ENCODE results near the gene BCKDK.
"Not testable (repeated sequence)": the region's sequence is repeated elsewhere in the genome, so short reads cannot be mapped to it uniquely, and the experiment has no call there.

Gene BCKDK

DNA sequence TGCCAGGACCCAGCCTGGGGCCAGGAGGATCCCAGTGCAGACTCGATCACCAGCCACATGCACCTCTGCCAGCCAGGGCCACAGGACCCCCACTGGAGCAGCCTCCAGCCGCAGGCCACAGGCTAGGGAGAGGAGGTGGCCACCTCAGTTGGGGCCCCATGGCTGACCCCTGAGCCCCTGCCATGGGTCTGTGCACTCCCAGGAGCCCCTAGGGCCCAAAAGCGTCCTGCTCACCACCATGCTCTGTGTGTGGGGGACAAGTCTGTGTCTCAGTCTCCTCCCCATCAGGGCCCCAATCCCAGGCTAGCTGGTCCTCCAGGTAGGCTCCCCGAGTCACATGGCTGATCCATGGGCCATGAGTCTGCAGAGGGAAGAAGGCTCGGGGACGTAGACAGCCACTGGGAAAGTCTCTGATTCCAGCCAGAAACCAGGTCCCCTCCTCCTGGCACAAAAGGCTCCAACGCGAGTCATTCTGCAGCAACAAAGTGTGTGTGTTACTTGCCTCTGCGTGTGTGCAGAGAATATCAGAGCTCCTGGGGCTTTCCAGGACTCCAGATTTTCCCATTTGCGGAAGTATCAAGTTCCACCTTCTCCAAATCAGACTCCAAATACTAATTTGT lies 33.4 kb downstream of the BCKDK start:
- DNase-seq (ENCODE audit: low spot score) = peak; percentile 67

DNA sequence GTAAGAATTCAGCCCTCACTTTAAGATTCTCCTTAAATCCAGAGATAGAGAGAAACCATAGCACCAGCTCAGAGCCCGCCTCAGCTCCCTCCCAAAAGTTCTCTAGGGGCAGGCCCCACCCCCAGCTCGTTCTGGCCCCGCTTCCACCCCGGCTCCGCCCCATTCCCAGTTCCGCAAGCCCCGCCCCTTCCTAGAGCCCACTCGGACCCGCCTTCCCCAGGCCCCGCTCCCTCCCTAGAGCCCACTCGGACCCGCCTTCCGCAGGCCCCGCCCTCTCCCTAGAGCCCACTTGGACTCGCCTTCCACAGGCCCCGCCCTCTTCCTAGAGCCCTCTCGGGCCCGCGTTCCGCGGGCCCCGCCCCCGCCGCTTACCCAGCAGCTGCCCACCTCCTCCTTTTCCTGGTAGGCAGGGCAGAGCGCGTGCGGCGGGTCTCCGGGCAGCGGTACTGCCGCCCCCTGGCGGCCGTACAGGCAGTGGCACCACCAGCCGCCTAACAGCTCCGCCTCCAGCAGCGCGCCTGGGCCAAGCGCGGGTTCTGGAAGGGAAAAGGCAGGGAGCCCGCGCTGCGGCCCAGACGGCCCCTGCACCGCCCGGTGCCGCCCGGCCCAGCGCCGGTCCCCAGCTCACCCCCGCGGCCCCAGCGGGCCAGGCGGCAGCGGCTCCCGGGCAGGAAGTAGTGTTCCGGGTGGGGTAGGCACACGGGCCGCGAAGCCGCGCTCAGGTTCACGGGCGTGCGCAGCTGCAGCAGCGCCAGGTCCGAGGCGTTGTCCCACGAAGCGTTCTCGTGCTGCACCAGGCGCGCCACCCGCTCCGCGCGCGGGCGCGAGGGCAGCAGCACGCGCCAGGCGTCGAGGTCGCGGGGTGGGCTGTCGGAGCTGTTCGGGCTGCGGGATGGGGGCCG lies 34.2 kb downstream of the BCKDK start:
- DNase-seq (ENCODE audit: low spot score) = peak; percentile 100

DNA sequence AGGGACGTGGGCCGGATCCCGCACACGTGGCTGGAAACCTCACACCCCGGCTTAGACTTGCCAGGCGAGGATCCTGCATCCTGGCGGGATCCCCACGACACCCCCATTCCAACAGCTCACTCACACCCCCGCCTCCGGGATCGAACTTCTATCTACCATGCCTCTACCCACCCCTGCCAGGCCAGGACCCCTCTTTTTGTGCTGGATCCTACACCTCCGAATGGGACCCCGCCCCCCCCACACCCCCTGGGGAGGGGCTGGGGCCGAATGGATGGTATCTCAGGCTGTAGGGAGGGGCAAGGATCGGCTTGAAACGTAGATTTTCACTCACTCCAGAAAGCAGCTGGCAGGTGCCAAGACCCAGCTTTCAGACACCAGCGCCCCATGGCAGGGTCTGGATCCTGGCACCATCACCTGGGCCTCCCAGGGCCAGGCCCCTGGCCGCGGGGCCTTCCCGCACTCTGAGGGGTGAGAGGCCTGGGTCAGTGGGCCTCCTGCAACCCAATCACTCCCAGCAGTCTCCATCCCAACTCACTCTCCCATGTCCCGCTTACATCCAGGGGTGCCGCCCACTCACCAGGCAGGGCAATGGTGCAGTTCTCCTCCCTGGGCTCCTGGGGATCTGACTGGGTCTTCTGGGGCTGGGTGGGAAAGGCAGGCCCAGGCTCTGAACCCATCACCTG lies 35.0 kb downstream of the BCKDK start:
- no peak for DNase-seq (ENCODE audit: low spot score)

DNA sequence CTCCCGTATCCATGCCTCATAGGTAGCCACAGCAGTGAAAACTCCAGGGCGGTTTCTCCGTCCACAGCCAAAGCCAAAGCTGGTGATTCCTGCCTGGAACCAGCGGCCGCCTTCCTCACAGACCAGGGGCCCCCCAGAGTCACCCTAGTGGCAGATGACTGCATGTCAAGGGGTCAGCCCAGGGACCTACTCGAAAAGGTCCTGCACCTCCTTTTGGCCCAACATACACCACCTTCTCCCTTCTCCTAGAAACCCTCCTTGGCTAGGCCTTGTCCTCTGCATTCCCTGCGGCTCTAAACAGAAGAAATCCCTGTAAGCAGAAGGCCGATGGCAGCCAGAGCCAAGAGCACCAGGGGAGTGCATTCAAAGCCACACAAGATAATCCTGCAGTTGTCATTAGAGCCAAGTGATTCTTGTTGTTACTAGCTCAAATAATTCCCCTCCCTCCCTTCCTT lies 35.5 kb downstream of the BCKDK start:
- DNase-seq (ENCODE audit: low spot score) = no peak

DNA sequence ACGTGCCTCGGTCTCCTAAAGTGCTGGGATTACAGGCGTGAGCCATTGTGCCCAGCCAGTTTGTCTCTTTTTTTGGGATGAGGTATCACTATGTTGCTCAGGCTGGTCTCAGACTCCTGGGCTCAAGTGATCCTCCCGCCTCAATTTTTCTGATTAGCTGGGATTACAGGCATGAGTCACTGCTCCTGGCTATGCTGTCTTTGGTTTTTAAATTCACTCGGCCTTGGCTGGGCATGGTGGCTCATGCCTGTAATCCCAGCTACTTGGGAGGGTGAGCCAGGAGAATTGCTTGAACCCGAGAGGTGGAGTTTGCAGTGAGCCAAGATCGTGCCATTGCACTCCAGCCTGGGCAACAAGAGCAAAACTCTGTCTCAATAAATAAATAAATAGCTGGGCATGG lies 36.2 kb downstream of the BCKDK start:
- not testable (repeated sequence) for DNase-seq (ENCODE audit: low spot score)

DNA sequence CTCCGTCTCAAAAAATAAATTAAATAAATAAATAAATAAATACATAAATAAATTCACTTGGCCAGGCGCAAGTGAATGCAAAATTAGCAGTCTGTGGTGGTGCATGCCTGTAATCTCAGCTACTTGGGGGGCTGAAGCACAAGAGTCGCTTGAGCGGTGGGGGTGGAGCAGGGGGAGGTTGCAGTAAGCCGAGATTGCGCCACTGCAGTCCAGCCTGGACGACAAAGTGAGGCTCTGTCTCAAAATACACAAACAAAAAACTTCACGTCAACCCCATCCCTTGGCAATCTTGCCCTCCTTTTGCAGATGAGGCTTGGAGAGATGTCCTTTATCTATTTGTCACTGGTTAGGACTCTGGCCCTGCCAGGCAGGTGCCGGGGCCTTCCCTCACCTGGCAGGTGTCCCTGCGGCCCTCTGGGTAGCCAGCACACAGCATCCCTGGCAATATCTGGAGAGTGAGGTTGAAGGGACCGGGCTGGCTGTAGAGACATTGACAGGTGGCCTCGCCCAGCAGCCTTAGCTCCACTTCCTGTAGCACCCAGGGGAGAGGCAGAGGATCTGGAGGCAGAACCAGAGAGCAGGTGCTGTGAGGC lies 37.3 kb downstream of the BCKDK start:
- no peak for DNase-seq (ENCODE audit: low spot score)

DNA sequence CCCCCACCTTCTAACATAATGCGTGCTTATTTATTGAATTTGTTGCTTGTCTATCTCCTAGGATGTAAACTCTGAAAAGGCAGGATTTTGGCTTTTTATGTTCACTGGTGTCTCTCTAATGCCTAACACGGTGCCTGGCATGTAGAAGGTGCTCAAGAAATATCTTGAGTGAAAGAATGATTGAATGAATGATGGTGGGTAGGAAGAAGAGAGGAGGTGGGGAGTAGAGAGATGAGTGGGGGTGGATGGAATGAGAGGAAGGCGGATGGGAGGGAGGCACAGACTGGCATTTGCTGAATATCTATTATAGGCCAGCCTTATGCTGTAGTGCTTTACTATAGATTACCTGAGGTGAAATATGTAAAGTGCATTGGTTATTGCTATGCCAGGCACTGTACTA lies 39.4 kb downstream of the BCKDK start:
- DNase-seq (ENCODE audit: low spot score) = no peak

DNA sequence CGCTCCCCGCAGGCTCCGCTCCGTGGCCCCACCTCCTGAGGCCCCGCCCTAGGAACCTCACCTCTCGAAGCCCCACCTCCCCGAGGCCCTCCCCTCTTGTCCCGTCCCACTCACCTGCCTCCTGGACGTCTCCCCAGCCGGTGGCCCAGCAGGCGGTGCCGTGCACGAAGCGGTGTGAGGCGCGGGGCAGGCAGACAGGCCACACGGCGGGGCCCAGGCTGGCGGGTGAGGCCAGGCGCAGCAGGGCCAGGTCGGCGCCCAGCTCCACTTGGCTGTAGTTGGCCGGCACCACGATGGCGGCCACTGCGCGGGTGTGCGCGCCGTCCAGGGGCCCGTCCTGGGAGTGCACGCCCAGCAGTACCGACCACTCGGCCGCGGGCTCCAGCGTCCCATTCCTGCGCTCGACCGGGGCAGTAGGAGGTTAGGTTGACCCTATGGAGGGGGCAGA lies 40.1 kb downstream of the BCKDK start:
- DNase-seq (ENCODE audit: low spot score) = peak; percentile 60

DNA sequence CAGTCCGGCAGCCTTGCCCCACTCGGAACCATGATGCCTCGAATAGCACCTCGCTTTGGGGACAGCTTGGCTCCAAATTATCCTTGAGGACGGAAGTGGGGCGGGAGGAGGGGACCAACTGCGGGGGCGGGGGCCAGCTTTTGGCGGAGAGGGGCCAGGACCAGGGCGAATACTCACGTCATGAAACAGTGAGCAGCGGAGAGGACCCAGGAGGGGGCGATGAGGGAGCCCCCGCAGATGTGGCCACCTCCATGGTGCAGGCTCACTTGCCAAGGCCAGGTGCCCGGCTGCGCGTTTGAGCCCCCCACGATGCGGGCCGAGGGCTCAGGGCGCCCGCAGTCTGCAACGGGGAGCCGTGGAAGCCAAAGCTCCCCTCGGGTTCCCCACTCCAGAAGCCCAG lies 40.7 kb downstream of the BCKDK start:
- no peak for DNase-seq (ENCODE audit: low spot score)

DNA sequence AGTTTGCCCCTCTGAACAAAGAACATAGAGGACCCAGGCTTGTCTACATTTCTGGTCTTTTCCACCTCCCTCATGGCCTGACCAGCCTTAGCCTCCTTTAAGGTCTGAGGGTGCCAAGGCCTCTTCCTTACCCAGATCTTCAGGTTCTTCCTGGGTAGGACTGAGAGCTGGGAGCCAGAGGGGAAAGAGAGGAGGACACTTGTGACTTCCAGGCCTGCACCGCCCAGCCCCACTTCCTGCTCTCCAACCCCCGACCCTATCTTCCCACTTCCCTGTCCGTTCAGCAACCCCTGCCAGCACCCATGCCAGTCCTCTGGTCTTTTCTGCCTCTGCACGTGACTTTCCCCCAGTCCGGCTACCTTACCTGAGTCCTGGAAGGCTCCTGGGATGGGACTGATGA lies 41.1 kb downstream of the BCKDK start:
- no peak for DNase-seq (ENCODE audit: low spot score)

DNA sequence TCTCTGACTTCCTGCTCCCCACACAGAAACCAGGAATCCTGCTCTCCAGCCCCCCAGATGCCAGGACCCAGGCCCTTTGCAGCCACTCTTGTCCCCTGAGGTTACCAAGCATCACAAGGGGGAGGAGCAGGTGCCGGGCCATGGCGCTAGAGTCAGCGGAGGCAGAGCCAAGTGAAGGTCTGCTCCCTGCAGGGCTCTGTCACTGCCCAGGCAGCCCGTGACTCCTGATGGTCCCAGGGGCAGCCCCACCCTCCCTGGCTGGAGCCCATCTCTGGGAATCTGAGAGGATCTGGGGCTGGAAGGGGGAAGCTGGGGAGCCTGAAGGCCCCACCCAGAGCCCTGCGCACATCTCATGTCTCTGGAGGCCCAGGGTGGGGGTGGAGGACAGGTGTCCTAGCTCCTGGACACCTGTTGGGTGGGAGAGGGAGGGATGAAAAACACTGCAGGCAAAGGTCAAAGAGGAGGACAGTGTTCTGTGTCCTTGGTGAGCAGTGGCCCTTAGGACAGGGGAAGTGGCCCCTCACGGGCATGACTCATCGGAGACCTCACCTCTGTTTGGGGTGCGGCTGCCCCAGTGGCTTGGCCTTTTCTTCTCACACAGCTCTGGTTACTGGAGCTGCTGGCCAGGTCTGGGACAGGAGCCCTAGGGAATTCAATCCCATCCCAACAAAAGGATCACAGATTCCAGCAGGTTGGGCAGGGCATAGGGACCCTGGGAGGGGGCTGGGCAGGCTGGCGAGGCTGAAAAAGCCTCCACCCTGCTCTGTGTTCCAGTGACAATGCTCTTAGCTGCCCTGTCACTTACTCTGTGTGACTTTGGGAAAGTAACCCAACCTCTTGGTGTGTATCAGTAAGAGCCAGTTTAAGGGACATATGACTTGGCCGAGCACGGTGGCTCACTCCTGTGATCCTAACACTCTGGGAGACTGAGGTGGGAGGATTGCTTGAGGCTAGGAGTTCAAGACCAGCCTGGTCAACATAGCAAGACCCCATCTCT lies 42.0 kb downstream of the BCKDK start, which contains the start of gene PRSS36:
Gene PRSS36, minus strand, starts transcription at position 173 of the 997 bp plus-strand sequence. Its CDS starts 31 bp downstream, at position 142.
- DNase-seq (ENCODE audit: low spot score) = no peak

DNA sequence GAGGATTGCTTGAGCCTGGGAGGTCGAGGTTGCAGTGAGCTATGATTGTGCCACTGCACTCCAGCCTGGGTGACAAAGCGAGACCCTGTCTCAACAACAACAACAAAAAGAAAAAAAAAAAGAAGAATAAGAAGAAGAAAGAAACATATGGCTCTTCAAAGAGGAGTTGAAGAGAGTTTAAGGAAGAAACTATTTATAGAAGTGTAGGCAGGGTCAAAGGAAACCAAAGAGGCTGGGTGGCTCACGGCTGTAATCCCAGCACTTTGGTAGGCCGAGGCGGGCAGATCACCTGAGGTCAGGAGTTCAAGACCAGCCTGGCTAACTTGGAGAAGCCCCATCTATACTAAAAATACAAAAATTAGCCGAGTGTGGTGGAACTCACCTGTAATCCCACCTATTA lies 42.8 kb downstream of the BCKDK start:
- not testable (repeated sequence) for DNase-seq (ENCODE audit: low spot score)

DNA sequence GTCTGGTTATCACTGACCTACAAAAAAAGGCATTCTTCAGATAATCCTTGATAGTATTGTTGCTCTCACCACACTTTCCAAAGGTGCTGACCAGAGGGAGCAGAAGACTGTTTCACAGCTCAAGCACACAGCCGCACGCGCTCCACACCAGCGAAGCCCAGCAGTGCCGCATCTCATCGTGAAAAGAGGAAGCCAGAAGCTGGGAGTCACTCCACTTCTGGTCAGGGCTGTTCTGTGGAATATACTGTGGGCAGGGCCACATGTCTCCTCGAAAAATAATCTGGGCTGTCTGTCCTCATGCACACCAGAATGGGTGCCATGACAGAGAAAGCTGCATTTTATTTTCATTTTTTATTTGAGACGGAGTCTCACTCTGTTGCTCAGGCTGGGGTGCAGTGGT lies 49.0 kb downstream of the BCKDK start:
- DNase-seq (ENCODE audit: low spot score) = no peak
